ENCODE data around the gene EFR3B.

Gene EFR3B

DNA sequence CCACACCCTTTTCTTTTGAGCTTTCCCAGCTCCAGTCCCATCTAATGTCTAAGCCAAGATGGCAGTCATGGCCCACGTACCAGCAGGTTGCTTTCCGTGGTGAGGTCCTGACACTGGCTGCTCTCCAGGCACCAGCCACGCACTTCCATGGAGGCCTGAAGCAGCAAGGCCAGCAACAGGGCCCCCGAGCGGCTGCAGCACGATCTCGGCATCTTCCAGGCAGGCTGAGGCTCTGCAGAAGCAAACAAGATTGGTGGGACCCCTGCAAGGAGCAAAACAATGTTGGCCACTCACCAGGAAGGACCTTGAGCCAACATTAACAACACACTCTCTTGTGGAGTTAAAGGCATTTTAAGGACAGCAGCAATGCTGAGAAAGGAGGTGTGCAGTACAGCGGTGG lies 122.7 kb downstream of the EFR3B start:
- H3K4me1 ChIP-seq (ENCODE audit: control insufficient read depth, insufficient read depth, low read length) = no peaks in the 10 kb centered on the region
- ChIA-PET CTCF (interaction anchor here (0.6 to 2.6 kb wide), 4 partner anchors 25 to 221 kb away, joined by 3 to 26 read pairs (median 4); no protein-coding TSS in a partner anchor), POLR2A (no interaction called here)
- no peak overlapping the region for H3K27ac ChIP-seq (ENCODE audit: extremely low read depth, low read depth, low read length)
- TF ChIP-seq ZBTB17 (tag by site-specific recombination; IDR thresholded peaks at IDR 0.05) (no peak), KLF7 (tag by site-specific recombination; IDR thresholded peaks at IDR 0.05; ENCODE audit: borderline replicate concordance) (no peak), ZNF777 (tag by site-specific recombination; IDR thresholded peaks at IDR 0.05; ENCODE audit: borderline replicate concordance) (no peak), MZF1 (tag by site-specific recombination; IDR thresholded peaks at IDR 0.05; ENCODE audit: borderline replicate concordance) (no peak), ZNF626 (tag by site-specific recombination; IDR thresholded peaks at IDR 0.05) (no peak), ZNF423 (tag by site-specific recombination; IDR thresholded peaks at IDR 0.05) (no peak), ZNF623 (tag by site-specific recombination; IDR thresholded peaks at IDR 0.05) (no peak), ZNF211 (tag by site-specific recombination; IDR thresholded peaks at IDR 0.05; ENCODE audit: low read depth) (no peak)
- TF ChIP-seq, protein P1, sequence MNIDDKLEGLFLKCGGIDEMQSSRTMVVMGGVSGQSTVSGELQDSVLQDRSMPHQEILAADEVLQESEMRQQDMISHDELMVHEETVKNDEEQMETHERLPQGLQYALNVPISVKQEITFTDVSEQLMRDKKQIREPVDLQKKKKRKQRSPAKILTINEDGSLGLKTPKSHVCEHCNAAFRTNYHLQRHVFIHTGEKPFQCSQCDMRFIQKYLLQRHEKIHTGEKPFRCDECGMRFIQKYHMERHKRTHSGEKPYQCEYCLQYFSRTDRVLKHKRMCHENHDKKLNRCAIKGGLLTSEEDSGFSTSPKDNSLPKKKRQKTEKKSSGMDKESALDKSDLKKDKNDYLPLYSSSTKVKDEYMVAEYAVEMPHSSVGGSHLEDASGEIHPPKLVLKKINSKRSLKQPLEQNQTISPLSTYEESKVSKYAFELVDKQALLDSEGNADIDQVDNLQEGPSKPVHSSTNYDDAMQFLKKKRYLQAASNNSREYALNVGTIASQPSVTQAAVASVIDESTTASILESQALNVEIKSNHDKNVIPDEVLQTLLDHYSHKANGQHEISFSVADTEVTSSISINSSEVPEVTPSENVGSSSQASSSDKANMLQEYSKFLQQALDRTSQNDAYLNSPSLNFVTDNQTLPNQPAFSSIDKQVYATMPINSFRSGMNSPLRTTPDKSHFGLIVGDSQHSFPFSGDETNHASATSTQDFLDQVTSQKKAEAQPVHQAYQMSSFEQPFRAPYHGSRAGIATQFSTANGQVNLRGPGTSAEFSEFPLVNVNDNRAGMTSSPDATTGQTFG (tag by site-specific recombination; IDR thresholded peaks at IDR 0.05; ENCODE audit: borderline replicate concordance) = no peak
- TF ChIP-seq, protein P2, sequence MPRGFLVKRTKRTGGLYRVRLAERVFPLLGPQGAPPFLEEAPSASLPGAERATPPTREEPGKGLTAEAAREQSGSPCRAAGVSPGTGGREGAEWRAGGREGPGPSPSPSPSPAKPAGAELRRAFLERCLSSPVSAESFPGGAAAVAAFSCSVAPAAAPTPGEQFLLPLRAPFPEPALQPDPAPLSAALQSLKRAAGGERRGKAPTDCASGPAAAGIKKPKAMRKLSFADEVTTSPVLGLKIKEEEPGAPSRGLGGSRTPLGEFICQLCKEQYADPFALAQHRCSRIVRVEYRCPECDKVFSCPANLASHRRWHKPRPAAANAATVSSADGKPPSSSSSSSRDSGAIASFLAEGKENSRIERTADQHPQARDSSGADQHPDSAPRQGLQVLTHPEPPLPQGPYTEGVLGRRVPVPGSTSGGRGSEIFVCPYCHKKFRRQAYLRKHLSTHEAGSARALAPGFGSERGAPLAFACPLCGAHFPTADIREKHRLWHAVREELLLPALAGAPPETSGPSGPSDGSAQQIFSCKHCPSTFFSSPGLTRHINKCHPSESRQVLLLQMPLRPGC (tag by site-specific recombination; IDR thresholded peaks at IDR 0.05) = no peak
- TF ChIP-seq, protein P3, sequence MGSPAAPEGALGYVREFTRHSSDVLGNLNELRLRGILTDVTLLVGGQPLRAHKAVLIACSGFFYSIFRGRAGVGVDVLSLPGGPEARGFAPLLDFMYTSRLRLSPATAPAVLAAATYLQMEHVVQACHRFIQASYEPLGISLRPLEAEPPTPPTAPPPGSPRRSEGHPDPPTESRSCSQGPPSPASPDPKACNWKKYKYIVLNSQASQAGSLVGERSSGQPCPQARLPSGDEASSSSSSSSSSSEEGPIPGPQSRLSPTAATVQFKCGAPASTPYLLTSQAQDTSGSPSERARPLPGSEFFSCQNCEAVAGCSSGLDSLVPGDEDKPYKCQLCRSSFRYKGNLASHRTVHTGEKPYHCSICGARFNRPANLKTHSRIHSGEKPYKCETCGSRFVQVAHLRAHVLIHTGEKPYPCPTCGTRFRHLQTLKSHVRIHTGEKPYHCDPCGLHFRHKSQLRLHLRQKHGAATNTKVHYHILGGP (tag by site-specific recombination; IDR thresholded peaks at IDR 0.05) = no peak
- TF ChIP-seq, protein P4, sequence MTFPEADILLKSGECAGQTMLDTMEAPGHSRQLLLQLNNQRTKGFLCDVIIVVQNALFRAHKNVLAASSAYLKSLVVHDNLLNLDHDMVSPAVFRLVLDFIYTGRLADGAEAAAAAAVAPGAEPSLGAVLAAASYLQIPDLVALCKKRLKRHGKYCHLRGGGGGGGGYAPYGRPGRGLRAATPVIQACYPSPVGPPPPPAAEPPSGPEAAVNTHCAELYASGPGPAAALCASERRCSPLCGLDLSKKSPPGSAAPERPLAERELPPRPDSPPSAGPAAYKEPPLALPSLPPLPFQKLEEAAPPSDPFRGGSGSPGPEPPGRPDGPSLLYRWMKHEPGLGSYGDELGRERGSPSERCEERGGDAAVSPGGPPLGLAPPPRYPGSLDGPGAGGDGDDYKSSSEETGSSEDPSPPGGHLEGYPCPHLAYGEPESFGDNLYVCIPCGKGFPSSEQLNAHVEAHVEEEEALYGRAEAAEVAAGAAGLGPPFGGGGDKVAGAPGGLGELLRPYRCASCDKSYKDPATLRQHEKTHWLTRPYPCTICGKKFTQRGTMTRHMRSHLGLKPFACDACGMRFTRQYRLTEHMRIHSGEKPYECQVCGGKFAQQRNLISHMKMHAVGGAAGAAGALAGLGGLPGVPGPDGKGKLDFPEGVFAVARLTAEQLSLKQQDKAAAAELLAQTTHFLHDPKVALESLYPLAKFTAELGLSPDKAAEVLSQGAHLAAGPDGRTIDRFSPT (tag by site-specific recombination; IDR thresholded peaks at IDR 0.05) = no peak
- no peaks in the 10 kb centered on the region for H3K36me3 ChIP-seq (ENCODE audit: control insufficient read depth in 2 of 2, insufficient read depth in 1 of 2, low read length in 2 of 2)
- no peaks in the 10 kb centered on the region for H3K9me3 ChIP-seq (ENCODE audit: control insufficient read depth, insufficient read depth, low read depth, low read length)
- no peak overlapping the region for H3K4me3 ChIP-seq (ENCODE audit: low read depth, low read length)

DNA sequence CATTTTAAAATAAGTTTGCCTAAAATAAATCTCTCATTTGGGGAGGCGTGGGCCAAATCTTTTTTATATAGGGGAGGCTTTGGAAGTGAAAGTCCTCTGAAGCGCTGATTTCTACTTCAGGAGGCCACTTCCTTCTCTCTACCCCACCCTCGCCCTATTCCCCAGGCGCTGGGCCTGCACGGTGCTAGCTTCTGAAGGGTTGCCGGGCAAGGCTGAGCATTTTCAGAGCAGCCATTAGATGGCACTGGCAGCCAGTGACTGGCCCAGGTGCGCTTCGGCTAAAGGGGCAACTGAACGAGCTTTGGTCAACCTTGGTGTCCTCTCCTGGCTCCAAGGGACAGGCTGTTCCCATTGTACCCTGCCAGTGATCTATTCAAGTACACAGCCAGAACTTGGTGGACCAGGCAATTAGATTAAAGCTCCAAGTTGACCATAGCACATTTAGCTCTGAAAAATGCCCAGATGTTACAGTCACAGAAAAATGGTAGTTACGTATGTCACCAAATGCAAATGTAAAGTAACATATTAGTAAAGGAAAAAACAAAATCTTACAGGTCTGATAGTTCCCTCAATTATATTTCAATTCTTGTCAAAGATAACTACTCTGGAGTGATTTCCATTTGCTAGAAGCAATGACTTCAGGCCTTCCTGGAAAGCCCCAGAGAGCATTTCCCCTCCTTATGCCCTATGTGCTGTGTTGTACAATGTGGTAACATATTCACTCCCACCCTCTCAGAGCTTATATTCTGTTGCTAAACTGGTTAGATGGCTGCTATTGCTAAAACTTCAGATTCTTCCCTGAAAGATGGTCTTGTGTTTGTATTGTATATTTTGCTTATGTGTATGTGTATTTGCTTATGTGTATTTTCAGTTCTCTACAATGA lies 124.4 kb downstream of the EFR3B start:
- CTCF ChIA-PET = interaction anchor here (0.6 to 2.6 kb wide), 10 partner anchors 22 to 757 kb away, joined by 3 to 26 read pairs (median 4); no protein-coding TSS in a partner anchor
- no peaks in the 10 kb centered on the region for H3K36me3 ChIP-seq (ENCODE audit: control insufficient read depth in 2 of 2, insufficient read depth in 1 of 2, low read length in 2 of 2)
- POLR2A ChIA-PET = no interaction called here
- TF ChIP-seq, protein P5, sequence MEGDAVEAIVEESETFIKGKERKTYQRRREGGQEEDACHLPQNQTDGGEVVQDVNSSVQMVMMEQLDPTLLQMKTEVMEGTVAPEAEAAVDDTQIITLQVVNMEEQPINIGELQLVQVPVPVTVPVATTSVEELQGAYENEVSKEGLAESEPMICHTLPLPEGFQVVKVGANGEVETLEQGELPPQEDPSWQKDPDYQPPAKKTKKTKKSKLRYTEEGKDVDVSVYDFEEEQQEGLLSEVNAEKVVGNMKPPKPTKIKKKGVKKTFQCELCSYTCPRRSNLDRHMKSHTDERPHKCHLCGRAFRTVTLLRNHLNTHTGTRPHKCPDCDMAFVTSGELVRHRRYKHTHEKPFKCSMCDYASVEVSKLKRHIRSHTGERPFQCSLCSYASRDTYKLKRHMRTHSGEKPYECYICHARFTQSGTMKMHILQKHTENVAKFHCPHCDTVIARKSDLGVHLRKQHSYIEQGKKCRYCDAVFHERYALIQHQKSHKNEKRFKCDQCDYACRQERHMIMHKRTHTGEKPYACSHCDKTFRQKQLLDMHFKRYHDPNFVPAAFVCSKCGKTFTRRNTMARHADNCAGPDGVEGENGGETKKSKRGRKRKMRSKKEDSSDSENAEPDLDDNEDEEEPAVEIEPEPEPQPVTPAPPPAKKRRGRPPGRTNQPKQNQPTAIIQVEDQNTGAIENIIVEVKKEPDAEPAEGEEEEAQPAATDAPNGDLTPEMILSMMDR (tag by site-specific recombination; IDR thresholded peaks at IDR 0.05) = peak; percentile 57
- TF ChIP-seq ZNF701 (tag by site-specific recombination; IDR thresholded peaks at IDR 0.05) (no peak), ZNF654 (tag by site-specific recombination; IDR thresholded peaks at IDR 0.05; ENCODE audit: low read depth) (peak; percentile 51)
- H3K4me3 ChIP-seq (ENCODE audit: low read depth, low read length) = no peak overlapping the region
- no peaks in the 10 kb centered on the region for H3K4me1 ChIP-seq (ENCODE audit: control insufficient read depth, insufficient read depth, low read length)
- no peak overlapping the region for H3K27ac ChIP-seq (ENCODE audit: extremely low read depth, low read depth, low read length)
- no peaks in the 10 kb centered on the region for H3K9me3 ChIP-seq (ENCODE audit: control insufficient read depth, insufficient read depth, low read depth, low read length)
